ENCODE data around the gene RNF39. TPM values are rescaled to one million over a fixed set of nuclear protein-coding genes. Genes with fewer than 3 reads are reported as not detected.
A peak's percentile ranks its signal among the peaks of the same experiment; 100 is the strongest.

Gene RNF39
- total RNA-seq, 1 donor, result not detected

DNA sequence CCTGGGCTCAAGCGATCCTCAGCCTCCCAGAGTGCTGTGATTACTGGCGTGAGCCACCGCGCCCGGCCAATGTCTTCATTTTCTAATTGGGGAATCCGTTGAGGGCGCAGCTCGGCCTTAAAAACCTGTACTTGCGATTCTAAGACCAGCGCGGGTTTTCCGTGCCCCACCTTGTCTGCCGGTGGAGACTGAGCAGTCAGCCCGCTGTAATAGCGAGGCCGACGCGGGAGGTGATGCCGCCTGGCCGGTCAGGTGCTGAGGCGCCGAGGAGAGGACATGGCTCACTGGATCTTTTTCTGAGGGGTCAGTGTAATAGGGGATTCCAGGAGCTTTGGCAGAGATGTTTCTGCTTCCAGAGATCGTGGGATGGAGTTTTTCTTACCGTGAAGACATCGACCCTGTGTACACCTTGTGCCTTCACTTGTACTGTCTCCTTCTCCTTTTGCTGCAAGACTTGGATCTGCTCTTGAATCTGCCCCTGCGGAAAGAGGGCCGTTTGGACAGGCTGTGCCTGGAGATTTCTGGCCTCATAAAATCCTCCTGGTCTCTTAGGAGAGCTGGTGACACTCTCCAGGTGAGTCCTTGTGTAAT, 35.8 kb upstream of the RNF39 start:
- Histone ChIP-seq H3K79me2 (ENCODE audit: insufficient read depth, low read length) (no peaks in the 10 kb centered on the region), H4K20me1 (ENCODE audit: insufficient read depth, low read length) (no peaks in the 10 kb centered on the region), H3K27me3 (ENCODE audit: insufficient read depth, low read length) (peaks cover 51% of the 10 kb centered on the region), H2AFZ (ENCODE audit: low read length) (no peak overlapping the region), H3K9me3 (ENCODE audit: low read depth, low read length) (no peaks in the 10 kb centered on the region), H3K4me3 (ENCODE audit: insufficient read depth, low read length) (no peak overlapping the region), H3K27ac (ENCODE audit: low read depth, low read length) (no peak overlapping the region), H3K4me2 (ENCODE audit: insufficient read depth, low read length) (no peak overlapping the region), H3K4me1 (ENCODE audit: insufficient read depth, low read length) (no peaks in the 10 kb centered on the region), H3K36me3 (ENCODE audit: insufficient read depth, low read length) (no peaks in the 10 kb centered on the region)
- no peak for DNase-seq (ENCODE audit: insufficient read length, low spot score, missing footprints)
- TF ChIP-seq, protein P1, sequence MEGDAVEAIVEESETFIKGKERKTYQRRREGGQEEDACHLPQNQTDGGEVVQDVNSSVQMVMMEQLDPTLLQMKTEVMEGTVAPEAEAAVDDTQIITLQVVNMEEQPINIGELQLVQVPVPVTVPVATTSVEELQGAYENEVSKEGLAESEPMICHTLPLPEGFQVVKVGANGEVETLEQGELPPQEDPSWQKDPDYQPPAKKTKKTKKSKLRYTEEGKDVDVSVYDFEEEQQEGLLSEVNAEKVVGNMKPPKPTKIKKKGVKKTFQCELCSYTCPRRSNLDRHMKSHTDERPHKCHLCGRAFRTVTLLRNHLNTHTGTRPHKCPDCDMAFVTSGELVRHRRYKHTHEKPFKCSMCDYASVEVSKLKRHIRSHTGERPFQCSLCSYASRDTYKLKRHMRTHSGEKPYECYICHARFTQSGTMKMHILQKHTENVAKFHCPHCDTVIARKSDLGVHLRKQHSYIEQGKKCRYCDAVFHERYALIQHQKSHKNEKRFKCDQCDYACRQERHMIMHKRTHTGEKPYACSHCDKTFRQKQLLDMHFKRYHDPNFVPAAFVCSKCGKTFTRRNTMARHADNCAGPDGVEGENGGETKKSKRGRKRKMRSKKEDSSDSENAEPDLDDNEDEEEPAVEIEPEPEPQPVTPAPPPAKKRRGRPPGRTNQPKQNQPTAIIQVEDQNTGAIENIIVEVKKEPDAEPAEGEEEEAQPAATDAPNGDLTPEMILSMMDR (IDR thresholded peaks at IDR 0.05; ENCODE audit: extremely low read depth, low read depth, low read length), result no peak

DNA sequence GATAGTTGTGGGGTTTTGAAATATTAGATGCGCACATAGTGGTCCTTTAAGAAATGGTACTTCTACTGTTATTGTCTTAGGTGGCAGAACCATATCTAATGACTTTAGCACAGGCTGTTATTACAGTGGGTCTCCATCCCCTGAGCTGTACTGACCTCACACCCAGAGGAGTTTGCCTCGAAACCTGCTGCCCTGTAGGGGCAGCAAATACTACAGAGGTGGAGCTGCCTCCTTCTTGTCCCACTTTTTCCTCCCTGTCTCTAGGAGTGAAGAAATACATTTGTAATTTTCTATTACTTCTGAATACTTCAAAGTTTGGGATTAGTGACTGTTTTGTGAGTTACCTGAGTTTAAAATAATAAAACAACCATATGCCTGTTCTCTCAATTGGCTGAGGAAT, 29.1 kb upstream of the RNF39 start:
- peaks cover 23% of the 10 kb centered on the region for H3K27me3 ChIP-seq (ENCODE audit: insufficient read depth, low read length)
- no peaks in the 10 kb centered on the region for H3K9me3 ChIP-seq (ENCODE audit: low read depth, low read length)
- peaks cover 26% of the 10 kb centered on the region for H3K4me1 ChIP-seq (ENCODE audit: insufficient read depth, low read length)
- H2AFZ ChIP-seq (ENCODE audit: low read length), result no peak overlapping the region
- H3K4me3 ChIP-seq (ENCODE audit: insufficient read depth, low read length), result no peak overlapping the region
- H4K20me1 ChIP-seq (ENCODE audit: insufficient read depth, low read length), result no peaks in the 10 kb centered on the region
- H3K4me2 ChIP-seq (ENCODE audit: insufficient read depth, low read length), result no peak overlapping the region
- no peak overlapping the region for H3K27ac ChIP-seq (ENCODE audit: low read depth, low read length)
- no peak for DNase-seq (ENCODE audit: insufficient read length, low spot score, missing footprints)
- H3K36me3 ChIP-seq (ENCODE audit: insufficient read depth, low read length), result no peaks in the 10 kb centered on the region
- H3K79me2 ChIP-seq (ENCODE audit: insufficient read depth, low read length), result no peaks in the 10 kb centered on the region
- TF ChIP-seq, protein P1 (IDR thresholded peaks at IDR 0.05; ENCODE audit: extremely low read depth, low read depth, low read length), result no peak

DNA sequence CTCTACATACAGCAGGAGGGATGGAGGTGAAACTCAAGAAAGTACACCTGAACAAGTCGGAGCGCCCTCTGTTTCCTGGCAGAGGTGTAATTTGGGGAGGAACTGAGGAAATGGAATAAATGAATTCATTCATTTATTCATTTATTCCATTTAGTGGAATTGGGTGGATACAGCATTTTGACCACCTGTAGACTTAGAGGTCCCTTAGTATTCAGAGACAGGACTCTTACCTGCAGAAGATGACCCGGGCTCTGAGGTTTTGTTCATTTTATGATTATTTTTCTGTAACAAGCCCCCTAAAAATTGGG, 28.3 kb upstream of the RNF39 start:
- Histone ChIP-seq H3K36me3 (ENCODE audit: insufficient read depth, low read length) (no peaks in the 10 kb centered on the region), H2AFZ (ENCODE audit: low read length) (peak overlapping the region; percentile 82), H3K9me3 (ENCODE audit: low read depth, low read length) (no peaks in the 10 kb centered on the region), H3K4me1 (ENCODE audit: insufficient read depth, low read length) (peaks cover 26% of the 10 kb centered on the region), H3K27me3 (ENCODE audit: insufficient read depth, low read length) (peaks cover 27% of the 10 kb centered on the region), H4K20me1 (ENCODE audit: insufficient read depth, low read length) (no peaks in the 10 kb centered on the region), H3K79me2 (ENCODE audit: insufficient read depth, low read length) (no peaks in the 10 kb centered on the region), H3K27ac (ENCODE audit: low read depth, low read length) (no peak overlapping the region), H3K4me3 (ENCODE audit: insufficient read depth, low read length) (peak overlapping the region; percentile 69), H3K4me2 (ENCODE audit: insufficient read depth, low read length) (peak overlapping the region; percentile 80)
- no peak for DNase-seq (ENCODE audit: insufficient read length, low spot score, missing footprints)
- TF ChIP-seq, protein P1 (IDR thresholded peaks at IDR 0.05; ENCODE audit: extremely low read depth, low read depth, low read length), result no peak

DNA sequence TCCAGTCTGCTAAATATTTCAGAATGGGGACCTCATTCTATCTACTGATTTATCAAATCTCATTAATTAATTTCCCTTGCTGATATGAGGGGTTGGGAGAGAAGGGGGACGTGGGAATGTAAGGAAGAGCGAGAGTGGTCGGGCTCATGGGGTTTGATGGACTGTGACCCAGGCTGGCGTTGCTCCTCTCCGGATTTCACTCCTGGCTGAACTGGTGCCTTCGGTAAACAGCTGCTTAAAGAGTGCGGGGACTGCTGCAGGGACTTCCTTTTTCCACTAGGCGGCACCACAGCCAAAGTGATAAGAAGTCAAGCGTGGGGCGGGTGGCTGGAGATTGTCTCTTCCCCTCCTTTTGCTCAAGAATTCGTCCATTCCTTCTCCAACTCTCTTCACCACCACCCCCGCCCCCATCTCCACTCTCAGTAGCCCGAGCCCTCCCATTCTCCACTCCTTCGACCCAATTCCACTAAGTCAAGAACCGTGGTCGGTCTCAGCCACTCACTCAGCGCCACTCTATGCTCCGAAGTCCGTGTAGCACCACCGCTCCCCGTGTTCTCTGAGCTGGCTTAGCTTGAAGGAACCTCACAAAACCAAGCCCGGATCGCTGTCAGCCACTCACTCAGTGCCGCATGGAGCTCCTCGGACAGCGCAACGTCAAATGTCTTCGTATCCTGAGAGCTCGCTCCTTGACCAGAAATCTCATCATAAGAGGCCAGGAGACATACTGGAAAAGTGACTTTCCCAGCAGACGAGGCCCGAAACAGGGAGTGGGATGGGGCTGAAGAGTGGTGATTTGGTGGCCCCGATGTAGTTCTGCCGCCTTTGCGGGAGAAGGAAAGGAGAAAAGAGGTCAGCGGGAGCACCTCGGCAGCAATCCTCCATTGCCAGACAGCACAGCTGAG, 27.7 kb upstream of the RNF39 start:
- TF ChIP-seq, protein P1 (IDR thresholded peaks at IDR 0.05; ENCODE audit: extremely low read depth, low read depth, low read length), result peak; percentile 99
- Histone ChIP-seq H3K27me3 (ENCODE audit: insufficient read depth, low read length) (peaks cover 33% of the 10 kb centered on the region), H3K4me3 (ENCODE audit: insufficient read depth, low read length) (peak overlapping the region; percentile 69)

More for the DNA sequence above, 27.7 kb upstream of the RNF39 start:
- Histone ChIP-seq H3K4me1 (ENCODE audit: insufficient read depth, low read length) (peaks cover 26% of the 10 kb centered on the region), H3K79me2 (ENCODE audit: insufficient read depth, low read length) (no peaks in the 10 kb centered on the region), H3K36me3 (ENCODE audit: insufficient read depth, low read length) (no peaks in the 10 kb centered on the region), H3K4me2 (ENCODE audit: insufficient read depth, low read length) (peak overlapping the region; percentile 80), H3K27ac (ENCODE audit: low read depth, low read length) (peak overlapping the region; percentile 33), H2AFZ (ENCODE audit: low read length) (peak overlapping the region; percentile 82), H3K9me3 (ENCODE audit: low read depth, low read length) (no peaks in the 10 kb centered on the region), H4K20me1 (ENCODE audit: insufficient read depth, low read length) (no peaks in the 10 kb centered on the region)
- DNase-seq (ENCODE audit: insufficient read length, low spot score, missing footprints), result peak; percentile 94

All from osteoblast (primary cell).